ENCODE results near the gene CCDC33.

Gene CCDC33

DNA sequence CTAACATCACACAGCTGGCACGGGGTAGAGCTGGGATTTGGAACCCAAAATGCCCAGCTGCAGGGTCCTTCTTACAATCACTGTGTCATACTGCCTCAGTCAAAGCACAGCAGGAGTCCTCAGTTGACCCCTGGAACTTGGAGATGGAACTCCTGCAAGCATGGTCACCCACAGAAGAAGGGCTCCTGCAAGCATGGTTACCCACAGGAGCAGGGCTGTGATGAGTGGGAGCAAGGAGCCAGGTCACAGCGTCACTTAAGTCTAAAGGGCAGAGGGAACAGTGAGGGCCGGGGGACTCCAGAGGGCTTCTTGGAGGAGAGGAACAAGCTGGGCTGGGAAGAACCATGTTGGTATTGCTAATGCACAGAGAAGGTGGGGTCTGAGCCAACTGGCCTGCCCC lies 24.9 kb downstream of the CCDC33 start:
- H3K27me3 ChIP-seq (ENCODE audit: insufficient read depth, poor library complexity, severe bottlenecking): no peaks in the 10 kb centered on the region
- no peak overlapping the region for H3K4me3 ChIP-seq (replicated peaks; ENCODE audit: insufficient read depth, low read length)
- no peak overlapping the region for H3K27ac ChIP-seq (replicated peaks)
- no peak for TF ChIP-seq GABPA (IDR thresholded peaks at IDR 0.05; ENCODE audit: low read depth)
- TF ChIP-seq, protein P1, sequence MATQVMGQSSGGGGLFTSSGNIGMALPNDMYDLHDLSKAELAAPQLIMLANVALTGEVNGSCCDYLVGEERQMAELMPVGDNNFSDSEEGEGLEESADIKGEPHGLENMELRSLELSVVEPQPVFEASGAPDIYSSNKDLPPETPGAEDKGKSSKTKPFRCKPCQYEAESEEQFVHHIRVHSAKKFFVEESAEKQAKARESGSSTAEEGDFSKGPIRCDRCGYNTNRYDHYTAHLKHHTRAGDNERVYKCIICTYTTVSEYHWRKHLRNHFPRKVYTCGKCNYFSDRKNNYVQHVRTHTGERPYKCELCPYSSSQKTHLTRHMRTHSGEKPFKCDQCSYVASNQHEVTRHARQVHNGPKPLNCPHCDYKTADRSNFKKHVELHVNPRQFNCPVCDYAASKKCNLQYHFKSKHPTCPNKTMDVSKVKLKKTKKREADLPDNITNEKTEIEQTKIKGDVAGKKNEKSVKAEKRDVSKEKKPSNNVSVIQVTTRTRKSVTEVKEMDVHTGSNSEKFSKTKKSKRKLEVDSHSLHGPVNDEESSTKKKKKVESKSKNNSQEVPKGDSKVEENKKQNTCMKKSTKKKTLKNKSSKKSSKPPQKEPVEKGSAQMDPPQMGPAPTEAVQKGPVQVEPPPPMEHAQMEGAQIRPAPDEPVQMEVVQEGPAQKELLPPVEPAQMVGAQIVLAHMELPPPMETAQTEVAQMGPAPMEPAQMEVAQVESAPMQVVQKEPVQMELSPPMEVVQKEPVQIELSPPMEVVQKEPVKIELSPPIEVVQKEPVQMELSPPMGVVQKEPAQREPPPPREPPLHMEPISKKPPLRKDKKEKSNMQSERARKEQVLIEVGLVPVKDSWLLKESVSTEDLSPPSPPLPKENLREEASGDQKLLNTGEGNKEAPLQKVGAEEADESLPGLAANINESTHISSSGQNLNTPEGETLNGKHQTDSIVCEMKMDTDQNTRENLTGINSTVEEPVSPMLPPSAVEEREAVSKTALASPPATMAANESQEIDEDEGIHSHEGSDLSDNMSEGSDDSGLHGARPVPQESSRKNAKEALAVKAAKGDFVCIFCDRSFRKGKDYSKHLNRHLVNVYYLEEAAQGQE (IDR thresholded peaks at IDR 0.05; ENCODE audit: insufficient replicate concordance, low read depth): no peak
- no peak for TF ChIP-seq POLR2AphosphoS5 (IDR thresholded peaks at IDR 0.05; ENCODE audit: low read depth)
- TF ChIP-seq, protein P2, sequence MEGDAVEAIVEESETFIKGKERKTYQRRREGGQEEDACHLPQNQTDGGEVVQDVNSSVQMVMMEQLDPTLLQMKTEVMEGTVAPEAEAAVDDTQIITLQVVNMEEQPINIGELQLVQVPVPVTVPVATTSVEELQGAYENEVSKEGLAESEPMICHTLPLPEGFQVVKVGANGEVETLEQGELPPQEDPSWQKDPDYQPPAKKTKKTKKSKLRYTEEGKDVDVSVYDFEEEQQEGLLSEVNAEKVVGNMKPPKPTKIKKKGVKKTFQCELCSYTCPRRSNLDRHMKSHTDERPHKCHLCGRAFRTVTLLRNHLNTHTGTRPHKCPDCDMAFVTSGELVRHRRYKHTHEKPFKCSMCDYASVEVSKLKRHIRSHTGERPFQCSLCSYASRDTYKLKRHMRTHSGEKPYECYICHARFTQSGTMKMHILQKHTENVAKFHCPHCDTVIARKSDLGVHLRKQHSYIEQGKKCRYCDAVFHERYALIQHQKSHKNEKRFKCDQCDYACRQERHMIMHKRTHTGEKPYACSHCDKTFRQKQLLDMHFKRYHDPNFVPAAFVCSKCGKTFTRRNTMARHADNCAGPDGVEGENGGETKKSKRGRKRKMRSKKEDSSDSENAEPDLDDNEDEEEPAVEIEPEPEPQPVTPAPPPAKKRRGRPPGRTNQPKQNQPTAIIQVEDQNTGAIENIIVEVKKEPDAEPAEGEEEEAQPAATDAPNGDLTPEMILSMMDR (IDR thresholded peaks at IDR 0.05; ENCODE audit: insufficient read depth, low read length): no peak
- no peak for TF ChIP-seq SPI1 (IDR thresholded peaks at IDR 0.05; ENCODE audit: borderline replicate concordance, low read depth)
- DNase-seq (ENCODE audit: low read depth in 1 of 2, low spot score in 1 of 2): no peak

DNA sequence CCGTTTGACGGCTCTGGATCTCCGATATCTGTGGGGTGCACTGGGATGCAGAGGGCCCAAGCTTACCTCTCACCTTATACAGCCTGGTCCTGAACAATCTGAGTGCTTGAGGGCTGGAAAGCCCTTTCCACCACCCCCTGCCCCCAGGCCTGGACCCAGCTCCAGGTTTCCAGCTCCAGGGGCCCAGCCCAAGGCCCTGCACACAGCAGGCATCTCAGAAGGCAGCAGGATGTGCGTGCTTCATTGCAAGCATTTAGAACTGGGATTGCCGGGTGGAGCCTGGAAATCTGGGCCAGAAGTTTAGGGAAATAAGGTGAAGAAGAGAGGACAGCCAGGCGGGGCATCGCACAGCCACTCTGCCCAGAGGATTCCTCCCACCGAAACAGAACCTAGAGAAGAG lies 25.6 kb downstream of the CCDC33 start:
- Histone ChIP-seq H3K27me3 (ENCODE audit: insufficient read depth, poor library complexity, severe bottlenecking) (no peaks in the 10 kb centered on the region), H3K27ac (replicated peaks) (no peak overlapping the region), H3K4me3 (replicated peaks; ENCODE audit: insufficient read depth, low read length) (no peak overlapping the region)
- no peak for DNase-seq (ENCODE audit: low read depth in 1 of 2, low spot score in 1 of 2)
- TF ChIP-seq, protein P1 (IDR thresholded peaks at IDR 0.05; ENCODE audit: insufficient replicate concordance, low read depth): no peak
- TF ChIP-seq SPI1 (IDR thresholded peaks at IDR 0.05; ENCODE audit: borderline replicate concordance, low read depth) (no peak), GABPA (IDR thresholded peaks at IDR 0.05; ENCODE audit: low read depth) (no peak), POLR2AphosphoS5 (IDR thresholded peaks at IDR 0.05; ENCODE audit: low read depth) (no peak)
- TF ChIP-seq, protein P2 (IDR thresholded peaks at IDR 0.05; ENCODE audit: insufficient read depth, low read length): no peak

DNA sequence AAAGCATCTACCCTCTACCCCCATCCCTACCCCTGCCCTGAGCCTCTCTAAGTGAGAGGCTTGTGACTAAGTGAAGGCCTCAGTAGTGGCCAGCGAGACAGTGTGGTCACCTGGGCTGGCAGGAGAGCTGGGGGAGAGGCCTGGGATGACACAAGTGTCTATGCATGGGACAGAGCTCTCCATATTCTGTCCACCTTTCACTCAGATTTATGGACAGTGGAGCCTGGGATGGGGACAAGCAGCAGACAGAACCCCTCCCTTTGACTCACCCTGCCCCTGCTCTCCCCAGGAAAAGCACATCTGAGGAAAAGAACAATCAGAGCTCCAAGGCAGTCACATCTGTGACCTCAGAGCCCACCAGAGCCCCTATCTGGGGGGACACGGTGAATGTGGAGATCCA lies 26.0 kb downstream of the CCDC33 start:
- Histone ChIP-seq H3K27ac (replicated peaks) (no peak overlapping the region), H3K4me3 (replicated peaks; ENCODE audit: insufficient read depth, low read length) (no peak overlapping the region), H3K27me3 (ENCODE audit: insufficient read depth, poor library complexity, severe bottlenecking) (no peaks in the 10 kb centered on the region)
- TF ChIP-seq GABPA (IDR thresholded peaks at IDR 0.05; ENCODE audit: low read depth): no peak
- TF ChIP-seq, protein P1 (IDR thresholded peaks at IDR 0.05; ENCODE audit: insufficient replicate concordance, low read depth): no peak
- TF ChIP-seq POLR2AphosphoS5 (IDR thresholded peaks at IDR 0.05; ENCODE audit: low read depth): no peak
- TF ChIP-seq, protein P2 (IDR thresholded peaks at IDR 0.05; ENCODE audit: insufficient read depth, low read length): no peak
- no peak for TF ChIP-seq SPI1 (IDR thresholded peaks at IDR 0.05; ENCODE audit: borderline replicate concordance, low read depth)
- no peak for DNase-seq (ENCODE audit: low read depth in 1 of 2, low spot score in 1 of 2)

All from HL-60 (cell line).